ENCODE results near the gene UST.
"Not testable (repeated sequence)": the region's sequence is repeated elsewhere in the genome, so short reads cannot be mapped to it uniquely, and the experiment has no call there.

UST gene

DNA sequence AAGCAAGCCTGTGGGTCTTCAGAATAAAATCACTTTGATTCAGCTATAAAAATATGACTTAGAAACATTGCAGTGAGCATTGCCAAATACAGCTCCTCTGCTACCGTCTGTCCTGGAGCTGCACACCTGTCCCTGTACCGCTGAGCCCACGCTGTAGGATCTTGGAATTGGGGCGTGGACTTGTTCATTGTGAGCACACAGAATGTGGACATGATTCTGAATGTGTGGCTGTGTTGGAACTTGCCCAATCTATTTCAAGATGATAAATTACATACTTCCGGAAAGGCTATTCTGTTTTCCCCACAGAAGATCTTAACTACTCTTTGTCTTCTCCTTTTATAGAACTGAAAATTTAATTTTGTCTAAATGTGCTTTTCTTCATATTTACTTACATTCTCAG lies 107.3 kb downstream of the UST start:
- Mint-ChIP-seq H3K4me3 (no peak overlapping the region), H3K4me1 (peaks cover 40% of the 10 kb centered on the region), H3K9me3 (peaks cover 11% of the 10 kb centered on the region), H3K27me3 (ENCODE audit: low read depth, poor library complexity) (no peaks in the 10 kb centered on the region), H3K36me3 (ENCODE audit: low read depth) (peaks cover 32% of the 10 kb centered on the region), H3K27ac (no peak overlapping the region)
- DNase-seq, result no peak
- TF ChIP-seq CTCF (IDR thresholded peaks at IDR 0.05), result no peak

DNA sequence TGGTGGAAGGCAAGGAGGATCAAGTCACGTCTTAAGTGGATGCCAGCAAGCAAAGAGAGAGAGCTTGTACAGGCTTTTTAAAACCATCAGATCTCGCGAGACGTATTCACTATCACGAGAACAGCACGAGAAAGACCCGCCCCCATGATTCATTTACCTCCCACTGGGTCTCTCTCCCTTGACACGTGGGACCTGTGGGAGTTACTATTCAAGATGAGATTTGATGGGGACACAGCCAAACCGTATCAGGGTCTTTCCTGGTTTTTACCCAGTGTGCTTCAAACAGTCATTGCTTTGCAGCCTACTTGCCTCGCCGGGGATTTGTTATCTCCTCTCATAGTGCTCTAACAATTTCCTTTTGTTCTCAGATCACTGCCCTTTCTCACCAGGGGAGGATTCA lies 108.2 kb downstream of the UST start:
- peak overlapping the region; percentile 9 for H3K27ac Mint-ChIP-seq
- peaks cover 34% of the 10 kb centered on the region for H3K36me3 Mint-ChIP-seq (ENCODE audit: low read depth)
- H3K4me1 Mint-ChIP-seq, result peaks cover 35% of the 10 kb centered on the region
- no peaks in the 10 kb centered on the region for H3K27me3 Mint-ChIP-seq (ENCODE audit: low read depth, poor library complexity)
- no peak for TF ChIP-seq CTCF (IDR thresholded peaks at IDR 0.05)
- peaks cover 15% of the 10 kb centered on the region for H3K9me3 Mint-ChIP-seq
- no peak for DNase-seq
- H3K4me3 Mint-ChIP-seq, result no peak overlapping the region

DNA sequence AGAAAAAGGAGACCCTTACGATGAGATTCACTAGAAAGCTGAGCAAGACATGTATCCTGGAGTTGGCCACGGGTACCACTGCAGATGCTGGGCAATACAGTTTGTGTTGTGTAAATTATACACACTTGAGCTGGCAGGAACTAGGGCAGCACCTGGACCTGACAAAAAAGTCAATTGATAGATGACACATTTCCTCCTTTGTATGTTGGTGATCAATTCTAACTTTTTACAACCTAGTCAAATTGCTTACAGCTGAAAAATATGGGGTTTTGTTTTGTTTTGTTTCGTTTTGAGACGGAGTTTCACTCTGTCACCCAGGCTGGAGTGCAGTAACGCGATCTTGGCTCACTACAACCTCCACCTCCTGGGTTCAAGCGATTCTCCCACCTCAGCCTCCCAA lies 108.9 kb downstream of the UST start:
- H3K9me3 Mint-ChIP-seq, result peaks cover 23% of the 10 kb centered on the region
- TF ChIP-seq CTCF (IDR thresholded peaks at IDR 0.05), result no peak
- peaks cover 29% of the 10 kb centered on the region for H3K4me1 Mint-ChIP-seq
- no peak overlapping the region for H3K4me3 Mint-ChIP-seq
- H3K27ac Mint-ChIP-seq, result no peak overlapping the region
- DNase-seq, result no peak
- no peaks in the 10 kb centered on the region for H3K27me3 Mint-ChIP-seq (ENCODE audit: low read depth, poor library complexity)
- H3K36me3 Mint-ChIP-seq (ENCODE audit: low read depth), result peaks cover 33% of the 10 kb centered on the region

DNA sequence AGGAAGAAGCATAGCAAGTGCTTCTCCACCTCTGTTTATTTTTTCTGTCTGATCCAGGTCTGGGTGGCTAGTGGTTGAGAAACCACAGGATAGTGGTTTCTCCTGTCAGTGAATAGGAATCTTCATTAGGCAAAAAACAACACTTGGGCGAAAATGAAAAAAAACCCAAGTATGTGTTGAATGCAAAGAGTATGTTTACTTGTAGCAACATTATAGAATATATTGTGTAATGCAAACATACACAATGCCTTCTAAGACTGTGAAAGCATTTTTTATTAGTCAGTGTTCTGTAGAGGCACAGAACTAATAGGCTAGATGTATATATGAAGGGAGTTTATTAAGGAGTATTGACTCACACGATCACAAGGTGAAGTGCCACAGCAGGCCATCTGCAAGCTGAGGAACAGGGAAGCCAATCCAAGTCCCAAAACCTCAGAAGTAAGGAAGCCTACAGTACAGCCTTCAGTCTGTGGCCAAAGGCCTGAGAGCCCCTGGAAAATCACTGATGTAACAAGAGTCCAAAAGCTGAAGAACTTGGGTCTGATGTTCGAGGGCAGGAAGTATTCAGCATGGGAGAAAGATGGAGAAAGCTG lies 111.1 kb downstream of the UST start:
- H3K27me3 Mint-ChIP-seq (ENCODE audit: low read depth, poor library complexity), result no peaks in the 10 kb centered on the region
- TF ChIP-seq CTCF (IDR thresholded peaks at IDR 0.05), result no peak
- peaks cover 53% of the 10 kb centered on the region for H3K36me3 Mint-ChIP-seq (ENCODE audit: low read depth)
- H3K4me1 Mint-ChIP-seq, result peaks cover 11% of the 10 kb centered on the region
- peaks cover 44% of the 10 kb centered on the region for H3K9me3 Mint-ChIP-seq
- peak overlapping the region; percentile 48 for H3K27ac Mint-ChIP-seq
- no peak for DNase-seq
- no peak overlapping the region for H3K4me3 Mint-ChIP-seq

DNA sequence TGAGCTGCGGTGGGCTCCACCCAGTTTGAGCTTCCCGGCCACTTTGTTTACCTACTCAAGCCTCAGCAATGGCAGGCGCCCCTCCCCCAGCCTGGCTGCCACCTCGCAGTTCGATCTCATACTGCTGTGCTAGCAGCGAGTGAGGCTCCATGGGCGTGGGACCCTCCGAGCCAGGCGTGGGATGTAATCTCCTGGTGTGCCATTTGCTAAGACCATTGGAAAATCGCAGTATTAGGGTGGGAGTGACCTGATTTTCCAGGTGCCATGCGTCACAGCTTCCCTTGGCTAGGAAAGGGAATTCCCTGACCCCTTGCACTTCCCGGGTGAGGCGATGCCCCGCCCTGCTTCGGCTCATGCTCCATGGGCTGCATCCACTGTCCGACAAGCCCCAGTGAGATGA lies 117.3 kb downstream of the UST start:
- H3K4me3 Mint-ChIP-seq, DNase-seq: not testable (repeated sequence)

GRCh38 chr6:148864941-148865340 lies 118.1 kb downstream of the UST start:
- Mint-ChIP-seq H3K27me3 (ENCODE audit: low read depth, poor library complexity) (no peaks in the 10 kb centered on the region), H3K27ac (no peak overlapping the region), H3K4me1 (peaks cover 50% of the 10 kb centered on the region), H3K4me3 (no peak overlapping the region), H3K36me3 (ENCODE audit: low read depth) (peaks cover 38% of the 10 kb centered on the region), H3K9me3 (peaks cover 46% of the 10 kb centered on the region)
- no peak for DNase-seq
- no peak for TF ChIP-seq CTCF (IDR thresholded peaks at IDR 0.05)

More for the DNA sequence above, 117.3 kb downstream of the UST start:
- Mint-ChIP-seq H3K36me3 (ENCODE audit: low read depth) (peaks cover 40% of the 10 kb centered on the region), H3K9me3 (peaks cover 49% of the 10 kb centered on the region), H3K4me1 (peaks cover 44% of the 10 kb centered on the region)
- not testable (repeated sequence) for H3K27ac Mint-ChIP-seq; H3K27me3 Mint-ChIP-seq (ENCODE audit: low read depth, poor library complexity)

All from nephron progenitor cell (in vitro differentiated cells).